OCI-LY7 (cell line): ENCODE measurements around the gene C1orf198. TPM values are rescaled to one million over a fixed set of nuclear protein-coding genes. Genes with fewer than 3 reads are reported as not detected.

ENCODE experiments used
- BruUV-seq: library from RNA; stranded (reverse); fragments of 400-500 nt; replicated peaks from 2 replicates; lab custom pipeline; 2021; lab: Mats Ljungman, UMichigan
- CTCF ChIA-PET: fragments of 300-600 bp; sonication (Branson Sonifier 250); formaldehyde crosslinking; loops from one replicate; lab custom pipeline; 2022; ENCODE audit warnings: antibody characterized with exemption; ENCODE audit not compliant: unreplicated experiment; lab: Charles Lee
- POLR2A ChIA-PET: fragments of 300-600 bp; sonication (Branson Sonifier 250); formaldehyde crosslinking; loops from one replicate; lab custom pipeline; 2022; ENCODE audit warnings: antibody characterized with exemption; lab: Charles Lee
- DNase-seq: peaks from one replicate; pipeline ENCODE4 v3.0.0-alpha.2; 2015; ENCODE audit warnings: low spot score
- H2AFZ ChIP-seq: fragments of 200-600 bp; sonication (generic), shearing (Covaris generic); 2 replicates; pipeline ENCODE4 v1.6.1; 2014; ENCODE audit warnings: mild to moderate bottlenecking, antibody characterized with exemption, low read length, moderate library complexity
- H3K27ac ChIP-seq: fragments of 200-600 bp; sonication (generic); 2 replicates; pipeline ENCODE4 v1.5.1; 2014; ENCODE audit warnings: mixed run types, low read depth, mild to moderate bottlenecking, moderate library complexity, low read length, inconsistent platforms; ENCODE audit not compliant: poor library complexity, severe bottlenecking
- H3K36me3 ChIP-seq: fragments of 200-600 bp; sonication (generic); 2 replicates; pipeline ENCODE4 v1.6.1; 2014; ENCODE audit warnings: mild to moderate bottlenecking, antibody characterized with exemption, low read length, moderate library complexity, mixed read lengths; ENCODE audit not compliant: insufficient read depth
- H3K4me1 ChIP-seq: fragments of 200-600 bp; sonication (generic); 2 replicates; pipeline ENCODE4 v1.5.1; 2014; ENCODE audit warnings: mild to moderate bottlenecking, low read length; ENCODE audit not compliant: insufficient read depth, poor library complexity, severe bottlenecking
- H3K4me2 ChIP-seq: fragments of 200-600 bp; sonication (generic); 2 replicates; pipeline ENCODE4 v1.6.1; 2014; ENCODE audit warnings: mild to moderate bottlenecking, low read length
- H3K4me3 ChIP-seq: fragments of 200-600 bp; sonication (generic); 2 replicates; pipeline ENCODE4 v1.5.1; 2014; ENCODE audit warnings: mild to moderate bottlenecking, low read depth, low read length; ENCODE audit not compliant: poor library complexity, severe bottlenecking
- H3K79me2 ChIP-seq: fragments of 200-600 bp; sonication (generic); 2 replicates; pipeline ENCODE4 v1.6.1; 2016; ENCODE audit warnings: low read depth, mild to moderate bottlenecking, low read length, moderate library complexity, mixed read lengths; ENCODE audit not compliant: insufficient read depth
- H3K9me2 ChIP-seq: fragments of 200-600 bp; sonication (generic); 2 replicates; pipeline ENCODE4 v1.6.1; 2016; ENCODE audit warnings: mild to moderate bottlenecking, low read length, mixed read lengths; ENCODE audit not compliant: insufficient read depth
- H3K9me3 ChIP-seq: fragments of 200-600 bp; sonication (generic); 2 replicates; pipeline ENCODE4 v1.6.1; 2014; ENCODE audit warnings: mild to moderate bottlenecking, mixed run types, low read length, mixed read lengths
- H4K20me1 ChIP-seq: fragments of 200-600 bp; sonication (generic); 2 replicates; pipeline ENCODE4 v1.6.1; 2014; ENCODE audit warnings: mild to moderate bottlenecking, antibody characterized with exemption, low read length, moderate library complexity, mixed read lengths; ENCODE audit not compliant: insufficient read depth
- EZH2phosphoT487 ChIP-seq: fragments of 200-600 bp; sonication (generic); IDR thresholded peaks from 2 replicates; pipeline ENCODE4 v1.6.1; 2018; ENCODE audit warnings: low read depth, borderline replicate concordance, mild to moderate bottlenecking, mixed run types, antibody characterized with exemption, low read length, moderate library complexity, mixed read lengths
- intact Hi-C: fragments of 100-400 bp; cut with micrococcal nuclease; formaldehyde crosslinking; loops from one replicate; pipeline ENCODE4 v1.10.0; 2022; ENCODE audit not compliant: unreplicated experiment
- total RNA-seq, 2 experiments: library from RNA; depleted of rRNA in 1 of 2; stranded (reverse); fragments of >200 nt in 1 of 2; shearing (Covaris generic) in 1 of 2; gene quantifications; 2 replicates each; pipeline ENCODE4 v1.2.3, GENCODE V29; 2014 to 2022
- TF ChIP-seq, protein P1 (sequence below): fragments of 200-600 bp; sonication (generic); conservative IDR thresholded peaks from 2 replicates; pipeline ENCODE4 v1.5.1; 2014; ENCODE audit warnings: mild to moderate bottlenecking, antibody characterized with exemption, low read length, moderate library complexity, mixed read lengths

C1orf198 gene
- total RNA-seq, 2 experiments from 2014 or later = 5.7 to 6.5 TPM

DNA sequence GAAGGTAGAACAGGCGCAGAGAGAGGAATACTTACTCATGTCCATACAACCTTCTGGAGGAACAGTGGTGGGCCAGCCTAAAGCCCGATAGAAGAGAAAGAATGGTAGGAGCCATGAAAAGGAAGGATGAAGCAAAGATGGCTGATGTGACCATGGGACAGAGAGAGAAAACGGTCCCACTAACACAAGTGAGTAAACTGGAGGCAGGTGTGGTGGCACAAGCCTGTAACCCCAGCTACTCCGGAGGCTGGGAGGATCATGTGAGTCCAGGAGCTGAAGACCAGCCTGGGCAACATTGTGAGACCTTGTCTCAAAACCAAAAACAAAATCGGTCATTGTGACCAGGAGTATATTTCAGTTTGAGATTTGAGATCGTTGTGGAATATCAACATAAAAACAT, 49.4 kb downstream of the C1orf198 start:
- H3K4me1 ChIP-seq = no peaks in the 10 kb centered on the region
- H2AFZ ChIP-seq = no peak overlapping the region
- CTCF ChIA-PET = no interaction called here
- no peak for DNase-seq
- no TSS peak for BruUV-seq
- POLR2A ChIA-PET = no interaction called here
- no peaks in the 10 kb centered on the region for H3K9me3 ChIP-seq
- intact Hi-C loops = no loop called here
- no peaks in the 10 kb centered on the region for H3K9me2 ChIP-seq
- no peak overlapping the region for H3K4me3 ChIP-seq
- H4K20me1 ChIP-seq = no peaks in the 10 kb centered on the region
- no peaks in the 10 kb centered on the region for H3K36me3 ChIP-seq
- H3K27ac ChIP-seq = no peak overlapping the region
- H3K79me2 ChIP-seq = no peaks in the 10 kb centered on the region
- H3K4me2 ChIP-seq = no peak overlapping the region
- no peak for TF ChIP-seq EZH2phosphoT487
- TF ChIP-seq, protein P1, sequence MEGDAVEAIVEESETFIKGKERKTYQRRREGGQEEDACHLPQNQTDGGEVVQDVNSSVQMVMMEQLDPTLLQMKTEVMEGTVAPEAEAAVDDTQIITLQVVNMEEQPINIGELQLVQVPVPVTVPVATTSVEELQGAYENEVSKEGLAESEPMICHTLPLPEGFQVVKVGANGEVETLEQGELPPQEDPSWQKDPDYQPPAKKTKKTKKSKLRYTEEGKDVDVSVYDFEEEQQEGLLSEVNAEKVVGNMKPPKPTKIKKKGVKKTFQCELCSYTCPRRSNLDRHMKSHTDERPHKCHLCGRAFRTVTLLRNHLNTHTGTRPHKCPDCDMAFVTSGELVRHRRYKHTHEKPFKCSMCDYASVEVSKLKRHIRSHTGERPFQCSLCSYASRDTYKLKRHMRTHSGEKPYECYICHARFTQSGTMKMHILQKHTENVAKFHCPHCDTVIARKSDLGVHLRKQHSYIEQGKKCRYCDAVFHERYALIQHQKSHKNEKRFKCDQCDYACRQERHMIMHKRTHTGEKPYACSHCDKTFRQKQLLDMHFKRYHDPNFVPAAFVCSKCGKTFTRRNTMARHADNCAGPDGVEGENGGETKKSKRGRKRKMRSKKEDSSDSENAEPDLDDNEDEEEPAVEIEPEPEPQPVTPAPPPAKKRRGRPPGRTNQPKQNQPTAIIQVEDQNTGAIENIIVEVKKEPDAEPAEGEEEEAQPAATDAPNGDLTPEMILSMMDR = no peak

- Histone ChIP-seq H3K9me2 (no peaks in the 10 kb centered on the region), H3K79me2 (no peaks in the 10 kb centered on the region), H4K20me1 (no peaks in the 10 kb centered on the region), H3K4me2 (no peak overlapping the region), H3K4me1 (no peaks in the 10 kb centered on the region), H3K27ac (no peak overlapping the region), H2AFZ (no peak overlapping the region), H3K4me3 (no peak overlapping the region), H3K36me3 (no peaks in the 10 kb centered on the region), H3K9me3 (no peaks in the 10 kb centered on the region)
- ChIA-PET POLR2A (no interaction called here), CTCF (no interaction called here)
- TF ChIP-seq, protein P1 = no peak
- TF ChIP-seq EZH2phosphoT487 = no peak
- no TSS peak for BruUV-seq
- DNase-seq = no peak
- intact Hi-C loops = no loop called here
Measured at GRCh38 chr1:230818367-230818766, 50.0 kb downstream of the C1orf198 start.

DNA sequence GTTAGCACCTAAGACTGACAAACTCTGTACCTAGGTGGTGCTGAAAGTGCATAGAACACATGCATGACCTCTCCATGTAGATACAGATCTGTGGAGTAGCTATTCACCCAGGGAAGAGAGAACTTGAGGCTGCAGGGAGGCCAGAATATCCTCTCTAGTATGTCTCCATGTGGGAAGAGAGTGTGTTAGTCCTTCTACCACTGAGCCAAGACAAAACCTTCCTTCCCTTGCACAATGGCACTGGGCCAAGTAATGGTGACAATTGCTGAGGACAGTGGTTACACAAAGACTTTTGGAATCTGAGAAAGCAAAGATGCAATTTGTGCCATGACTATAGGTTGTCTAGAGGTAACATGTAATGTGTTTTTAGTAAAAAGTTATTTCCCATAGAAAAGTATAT, 52.3 kb downstream of the C1orf198 start:
- POLR2A ChIA-PET = no interaction called here
- intact Hi-C loops = no loop called here
- H3K27ac ChIP-seq = no peak overlapping the region
- no TSS peak for BruUV-seq
- CTCF ChIA-PET = no interaction called here
- no peak overlapping the region for H3K4me3 ChIP-seq
- 0 out of 2 replicates have a peak, but pooled peaks cover 5% of the 10 kb centered on the region for H3K9me3 ChIP-seq
- H2AFZ ChIP-seq = no peak overlapping the region
- TF ChIP-seq, protein P1 = no peak
- no peak for TF ChIP-seq EZH2phosphoT487
- no peaks in the 10 kb centered on the region for H3K79me2 ChIP-seq
- H3K9me2 ChIP-seq = no peaks in the 10 kb centered on the region
- H3K4me2 ChIP-seq = no peak overlapping the region
- no peaks in the 10 kb centered on the region for H3K4me1 ChIP-seq
- no peak for DNase-seq
- H4K20me1 ChIP-seq = no peaks in the 10 kb centered on the region
- no peaks in the 10 kb centered on the region for H3K36me3 ChIP-seq
